ENCODE measurements around the gene REEP3.

REEP3 gene

GRCh38 chr10:63585041-63585440 lies 63.8 kb downstream of the REEP3 start:
- Histone ChIP-seq H3K27ac (ENCODE audit: low read length) (no peak overlapping the region), H3K4me1 (ENCODE audit: insufficient read depth, low read length) (no peaks in the 10 kb centered on the region), H3K9ac (ENCODE audit: low read depth, low read length) (no peak overlapping the region), H3K9me3 (ENCODE audit: insufficient read depth, low read length, severe bottlenecking) (no peaks in the 10 kb centered on the region), H3K27me3 (ENCODE audit: insufficient read depth, low read length, poor library complexity) (no peaks in the 10 kb centered on the region), H3K36me3 (ENCODE audit: insufficient read depth, low read length) (no peaks in the 10 kb centered on the region), H3K79me2 (ENCODE audit: insufficient read depth, low read length) (peaks cover 12% of the 10 kb centered on the region; the same call in 1 of the 2 replicates), H3K4me2 (ENCODE audit: insufficient read depth, low read length) (no peak overlapping the region), H2AFZ (ENCODE audit: low read depth, low read length) (no peak overlapping the region), H3K4me3 (ENCODE audit: low read depth in 1 of 2, low read length in 2 of 2) (no peak overlapping the region), H4K20me1 (ENCODE audit: insufficient read depth, low read length) (0 out of 2 replicates have a peak, but pooled peaks cover 6% of the 10 kb centered on the region)
- no peak for ATAC-seq (ENCODE audit: insufficient read depth, low read depth)
- no peak for DNase-seq
- TF ChIP-seq, protein P1, sequence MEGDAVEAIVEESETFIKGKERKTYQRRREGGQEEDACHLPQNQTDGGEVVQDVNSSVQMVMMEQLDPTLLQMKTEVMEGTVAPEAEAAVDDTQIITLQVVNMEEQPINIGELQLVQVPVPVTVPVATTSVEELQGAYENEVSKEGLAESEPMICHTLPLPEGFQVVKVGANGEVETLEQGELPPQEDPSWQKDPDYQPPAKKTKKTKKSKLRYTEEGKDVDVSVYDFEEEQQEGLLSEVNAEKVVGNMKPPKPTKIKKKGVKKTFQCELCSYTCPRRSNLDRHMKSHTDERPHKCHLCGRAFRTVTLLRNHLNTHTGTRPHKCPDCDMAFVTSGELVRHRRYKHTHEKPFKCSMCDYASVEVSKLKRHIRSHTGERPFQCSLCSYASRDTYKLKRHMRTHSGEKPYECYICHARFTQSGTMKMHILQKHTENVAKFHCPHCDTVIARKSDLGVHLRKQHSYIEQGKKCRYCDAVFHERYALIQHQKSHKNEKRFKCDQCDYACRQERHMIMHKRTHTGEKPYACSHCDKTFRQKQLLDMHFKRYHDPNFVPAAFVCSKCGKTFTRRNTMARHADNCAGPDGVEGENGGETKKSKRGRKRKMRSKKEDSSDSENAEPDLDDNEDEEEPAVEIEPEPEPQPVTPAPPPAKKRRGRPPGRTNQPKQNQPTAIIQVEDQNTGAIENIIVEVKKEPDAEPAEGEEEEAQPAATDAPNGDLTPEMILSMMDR (IDR thresholded peaks at IDR 0.05; ENCODE audit: borderline replicate concordance, extremely low read depth, low read length, poor library complexity, severe bottlenecking), result no peak
- no peak for TF ChIP-seq EZH2 (IDR thresholded peaks at IDR 0.05; ENCODE audit: borderline replicate concordance, low read depth, low read length, severe bottlenecking)

- Histone ChIP-seq H2AFZ (ENCODE audit: low read depth, low read length) (no peak overlapping the region), H3K79me2 (ENCODE audit: insufficient read depth, low read length) (peaks cover 14% of the 10 kb centered on the region; the same call in 1 of the 2 replicates), H4K20me1 (ENCODE audit: insufficient read depth, low read length) (0 out of 2 replicates have a peak, but pooled peaks cover 6% of the 10 kb centered on the region), H3K27ac (ENCODE audit: low read length) (no peak overlapping the region), H3K9ac (ENCODE audit: low read depth, low read length) (no peak overlapping the region), H3K36me3 (ENCODE audit: insufficient read depth, low read length) (no peaks in the 10 kb centered on the region), H3K4me2 (ENCODE audit: insufficient read depth, low read length) (no peak overlapping the region), H3K4me1 (ENCODE audit: insufficient read depth, low read length) (no peaks in the 10 kb centered on the region), H3K9me3 (ENCODE audit: insufficient read depth, low read length, severe bottlenecking) (no peaks in the 10 kb centered on the region), H3K27me3 (ENCODE audit: insufficient read depth, low read length, poor library complexity) (no peaks in the 10 kb centered on the region), H3K4me3 (ENCODE audit: low read depth in 1 of 2, low read length in 2 of 2) (no peak overlapping the region)
- ATAC-seq (ENCODE audit: insufficient read depth, low read depth), result no peak
- DNase-seq, result no peak
- TF ChIP-seq EZH2 (IDR thresholded peaks at IDR 0.05; ENCODE audit: borderline replicate concordance, low read depth, low read length, severe bottlenecking), result no peak
- TF ChIP-seq, protein P1 (IDR thresholded peaks at IDR 0.05; ENCODE audit: borderline replicate concordance, extremely low read depth, low read length, poor library complexity, severe bottlenecking), result no peak
Measured at GRCh38 chr10:63586043-63586442, 64.8 kb downstream of the REEP3 start.

DNA sequence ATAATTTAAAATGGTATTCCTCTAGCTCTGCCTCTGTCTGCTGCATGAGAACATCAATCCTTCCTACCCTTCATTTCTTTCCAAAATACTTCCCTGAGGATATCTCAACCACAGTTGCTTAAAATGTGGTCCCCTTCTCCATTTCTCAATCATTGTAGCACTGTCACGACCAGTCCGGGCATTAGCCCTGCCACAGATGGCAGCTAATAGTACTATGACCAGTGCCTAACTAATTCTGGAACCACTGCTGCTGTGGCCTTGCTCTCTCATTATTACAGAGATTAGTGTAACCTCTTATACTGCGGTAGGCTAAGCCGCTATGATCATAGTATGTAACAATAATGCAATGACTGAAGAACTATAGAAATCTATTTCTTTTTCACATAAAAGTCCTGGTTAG lies 66.0 kb downstream of the REEP3 start:
- no peak overlapping the region for H3K4me3 ChIP-seq (ENCODE audit: low read depth in 1 of 2, low read length in 2 of 2)
- no peaks in the 10 kb centered on the region for H3K27me3 ChIP-seq (ENCODE audit: insufficient read depth, low read length, poor library complexity)
- 0 out of 2 replicates have a peak, but pooled peaks cover 6% of the 10 kb centered on the region for H4K20me1 ChIP-seq (ENCODE audit: insufficient read depth, low read length)
- ATAC-seq (ENCODE audit: insufficient read depth, low read depth) (no peak), DNase-seq (no peak)
- no peaks in the 10 kb centered on the region for H3K36me3 ChIP-seq (ENCODE audit: insufficient read depth, low read length)
- H3K79me2 ChIP-seq (ENCODE audit: insufficient read depth, low read length), result peaks cover 14% of the 10 kb centered on the region; the same call in 1 of the 2 replicates
- no peak overlapping the region for H3K4me2 ChIP-seq (ENCODE audit: insufficient read depth, low read length)
- H2AFZ ChIP-seq (ENCODE audit: low read depth, low read length), result no peak overlapping the region
- H3K9me3 ChIP-seq (ENCODE audit: insufficient read depth, low read length, severe bottlenecking), result no peaks in the 10 kb centered on the region
- no peaks in the 10 kb centered on the region for H3K4me1 ChIP-seq (ENCODE audit: insufficient read depth, low read length)
- H3K27ac ChIP-seq (ENCODE audit: low read length), result no peak overlapping the region
- TF ChIP-seq, protein P1 (IDR thresholded peaks at IDR 0.05; ENCODE audit: borderline replicate concordance, extremely low read depth, low read length, poor library complexity, severe bottlenecking), result no peak
- no peak for TF ChIP-seq EZH2 (IDR thresholded peaks at IDR 0.05; ENCODE audit: borderline replicate concordance, low read depth, low read length, severe bottlenecking)
- H3K9ac ChIP-seq (ENCODE audit: low read depth, low read length), result no peak overlapping the region

All from DND-41 (cell line).